ENCODE results near the gene OR2H2. TPM values are rescaled to one million over a fixed set of nuclear protein-coding genes. Genes with fewer than 3 reads are reported as not detected.

Gene OR2H2
- total RNA-seq, 2 donors from 2014 or later: not detected

- Histone ChIP-seq H3K4me1 (ENCODE audit: control insufficient read depth in 1 of 2, low read depth in 2 of 2) (no peaks in the 10 kb centered on the region), H3K9me3 (no peaks in the 10 kb centered on the region), H3K27ac (no peak overlapping the region), H3K36me3 (peaks cover 44% of the 10 kb centered on the region), H3K27me3 (replicated peaks; ENCODE audit: insufficient read depth) (no peaks in the 10 kb centered on the region), H3K4me3 (no peak overlapping the region)
- TF ChIP-seq CTCF (IDR thresholded peaks at IDR 0.05): no peak
- ATAC-seq (ENCODE audit: insufficient number of reproducible peaks, low FRiP score, low read depth) (no peak), DNase-seq (ENCODE audit: low spot score) (no peak)
These were observed 26.5 kb downstream of the OR2H2 start for GRCh38 chr6:29611426-29611825.

GRCh38 chr6:29617782-29618554 lies 33.0 kb downstream of the OR2H2 start:
- ATAC-seq (ENCODE audit: insufficient number of reproducible peaks, low FRiP score, low read depth): no peak
- Histone ChIP-seq H3K27ac (no peak overlapping the region), H3K27me3 (replicated peaks; ENCODE audit: insufficient read depth) (no peaks in the 10 kb centered on the region), H3K36me3 (peaks cover 18% of the 10 kb centered on the region), H3K4me1 (ENCODE audit: control insufficient read depth in 1 of 2, low read depth in 2 of 2) (no peaks in the 10 kb centered on the region), H3K4me3 (no peak overlapping the region), H3K9me3 (no peaks in the 10 kb centered on the region)
- TF ChIP-seq CTCF (IDR thresholded peaks at IDR 0.05): no peak
- no peak for DNase-seq (ENCODE audit: low spot score)

- Histone ChIP-seq H3K9me3 (no peaks in the 10 kb centered on the region), H3K4me1 (ENCODE audit: control insufficient read depth in 1 of 2, low read depth in 2 of 2) (no peaks in the 10 kb centered on the region), H3K4me3 (no peak overlapping the region), H3K27me3 (replicated peaks; ENCODE audit: insufficient read depth) (no peaks in the 10 kb centered on the region), H3K36me3 (peaks cover 12% of the 10 kb centered on the region), H3K27ac (no peak overlapping the region)
- TF ChIP-seq CTCF (IDR thresholded peaks at IDR 0.05): no peak
- DNase-seq (ENCODE audit: low spot score) (no peak), ATAC-seq (ENCODE audit: insufficient number of reproducible peaks, low FRiP score, low read depth) (no peak)
These were observed 34.7 kb downstream of the OR2H2 start for GRCh38 chr6:29619578-29620160.

GRCh38 chr6:29620630-29621029 lies 35.7 kb downstream of the OR2H2 start:
- ATAC-seq (ENCODE audit: insufficient number of reproducible peaks, low FRiP score, low read depth) (no peak), DNase-seq (ENCODE audit: low spot score) (no peak)
- H3K27me3 ChIP-seq (replicated peaks; ENCODE audit: insufficient read depth): no peaks in the 10 kb centered on the region
- no peaks in the 10 kb centered on the region for H3K9me3 ChIP-seq
- no peak for TF ChIP-seq CTCF (IDR thresholded peaks at IDR 0.05)
- H3K4me3 ChIP-seq: no peak overlapping the region
- no peaks in the 10 kb centered on the region for H3K4me1 ChIP-seq (ENCODE audit: control insufficient read depth in 1 of 2, low read depth in 2 of 2)
- peaks cover 12% of the 10 kb centered on the region for H3K36me3 ChIP-seq
- H3K27ac ChIP-seq: no peak overlapping the region

- no peak for TF ChIP-seq CTCF (IDR thresholded peaks at IDR 0.05)
- Histone ChIP-seq H3K27me3 (replicated peaks; ENCODE audit: insufficient read depth) (no peaks in the 10 kb centered on the region), H3K4me1 (ENCODE audit: control insufficient read depth in 1 of 2, low read depth in 2 of 2) (peaks cover 0 to 18% of the 10 kb centered on the region in 2 donors), H3K36me3 (peaks cover 12% of the 10 kb centered on the region), H3K4me3 (no peak overlapping the region), H3K9me3 (no peaks in the 10 kb centered on the region), H3K27ac (no peak overlapping the region)
- no peak for DNase-seq (ENCODE audit: low spot score)
- ATAC-seq (ENCODE audit: insufficient number of reproducible peaks, low FRiP score, low read depth): no peak
These were observed 39.6 kb downstream of the OR2H2 start for GRCh38 chr6:29624520-29624961.
